ENCODE results near the gene CFAP73. TPM values are rescaled to one million over a fixed set of nuclear protein-coding genes. Genes with fewer than 3 reads are reported as not detected.

Gene CFAP73
- total and polyA plus RNA-seq, 7 donors: 0.17 to 0.35 (median 0.30) TPM; not detected in 4

DNA sequence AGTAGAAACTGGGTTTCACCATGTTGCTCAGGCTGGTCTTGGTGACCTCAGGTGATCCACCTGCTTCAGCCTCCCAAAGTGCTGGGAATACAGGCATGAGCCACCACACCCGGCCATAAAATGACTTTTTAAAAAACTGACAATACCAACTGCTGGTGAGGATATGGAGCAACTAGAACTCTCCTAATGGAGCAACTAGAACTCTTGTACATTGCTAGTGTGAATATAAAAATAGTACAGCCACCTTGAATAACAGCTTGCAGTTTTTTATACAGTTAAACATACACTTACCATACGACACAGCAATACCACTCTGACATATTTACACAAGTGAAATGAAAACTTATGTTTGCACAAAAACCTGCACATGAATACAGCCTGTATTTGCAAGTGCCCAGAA is 2.5 kb upstream of the CFAP73 start:
- no peak overlapping the region for H3K4me3 ChIP-seq
- intact Hi-C loops (cut with DNase I): no loop called here
- WGBS, 3 donors: 85 to 98% (median 92%) methylated on average over 2 of the region's 2 CpGs
- ATAC-seq (no peak), DNase-seq (no peak)
- H3K27ac ChIP-seq: no peak overlapping the region
- peaks cover 0 to 31% (median 6%) of the 10 kb centered on the region in 3 donors for H3K27me3 ChIP-seq (ENCODE audit: insufficient read depth in 3 of 3, low read length in 2 of 3)
- TF ChIP-seq CTCF (IDR thresholded peaks at IDR 0.05): no peak
- H3K4me1 ChIP-seq: no peaks in the 10 kb centered on the region
- no peaks in the 10 kb centered on the region for H3K36me3 ChIP-seq (ENCODE audit: insufficient read depth in 1 of 2, low read depth in 1 of 2)
- no peaks in the 10 kb centered on the region for H3K9me3 ChIP-seq

GRCh38 chr12:113151655-113152054 is 2.1 kb downstream of the CFAP73 start:
- Histone ChIP-seq H3K9me3 (no peaks in the 10 kb centered on the region), H3K4me3 (no peak overlapping the region), H3K27ac (no peak overlapping the region), H3K4me1 (peaks cover 8% of the 10 kb centered on the region), H3K36me3 (ENCODE audit: insufficient read depth in 1 of 2, low read depth in 1 of 2) (no peaks in the 10 kb centered on the region), H3K27me3 (ENCODE audit: insufficient read depth in 3 of 3, low read length in 2 of 3) (peaks cover 0 to 64% (median 9%) of the 10 kb centered on the region in 3 donors)
- 91 to 97% (median 92%) methylated on average over 3 of the region's 3 CpGs for WGBS, 3 donors
- ATAC-seq: no peak
- no peak for TF ChIP-seq CTCF (IDR thresholded peaks at IDR 0.05)
- intact Hi-C loops (cut with DNase I): loop anchor here (5.0 to 10.0 kb wide), 2 partner anchors 97 to 104 kb away; partner anchors contain the start of gene DTX1 (in 1 of the 2)
- DNase-seq: no peak

DNA sequence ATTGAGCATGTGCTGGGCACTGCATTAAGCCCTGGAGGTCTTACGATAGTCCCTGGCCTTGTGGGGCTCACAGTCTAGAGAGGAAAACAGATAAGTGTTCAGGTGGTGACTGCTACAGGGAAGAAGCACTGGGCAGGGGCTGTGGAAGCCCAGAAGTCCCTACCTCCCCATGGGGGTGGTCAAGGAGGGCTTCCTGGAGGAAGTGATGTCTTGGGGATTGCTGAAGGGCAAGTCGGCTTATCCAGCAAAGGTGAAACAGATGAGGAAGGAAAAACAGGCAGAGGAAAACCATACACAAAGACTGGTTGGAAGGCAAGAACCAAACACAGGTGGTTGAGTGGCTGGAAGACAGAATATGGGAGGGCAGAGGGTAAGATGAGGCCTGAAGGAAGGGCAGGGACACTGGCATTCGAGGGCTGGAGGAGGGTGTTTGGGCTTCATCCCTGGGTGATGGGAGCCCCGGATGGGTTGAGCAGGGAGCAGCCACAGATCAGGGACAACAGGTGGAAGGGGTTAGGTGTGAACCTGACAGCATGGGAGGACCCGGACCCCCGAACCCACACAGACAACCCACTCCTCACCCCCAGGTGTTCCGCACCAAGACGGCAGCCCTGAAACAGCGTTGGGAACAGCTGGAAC is 2.8 kb downstream of the CFAP73 start:
- Histone ChIP-seq H3K27ac (no peak overlapping the region), H3K36me3 (ENCODE audit: insufficient read depth in 1 of 2, low read depth in 1 of 2) (peaks cover 0 to under 1% of the 10 kb centered on the region in 2 donors), H3K4me3 (peak overlapping the region; percentile 50), H3K9me3 (no peaks in the 10 kb centered on the region), H3K4me1 (peaks cover 8% of the 10 kb centered on the region), H3K27me3 (ENCODE audit: insufficient read depth in 3 of 3, low read length in 2 of 3) (peaks cover 0 to 63% (median 9%) of the 10 kb centered on the region in 3 donors)
- DNase-seq (no peak), ATAC-seq (no peak)
- 24 to 29% (median 26%) methylated on average over 9 of the region's 9 CpGs for WGBS, 3 donors
- TF ChIP-seq CTCF (IDR thresholded peaks at IDR 0.05): no peak
- intact Hi-C loops (cut with DNase I): loop anchor here (5.0 to 10.0 kb wide), 2 partner anchors 98 to 105 kb away; partner anchors contain the start of gene DTX1 (in 1 of the 2)

DNA sequence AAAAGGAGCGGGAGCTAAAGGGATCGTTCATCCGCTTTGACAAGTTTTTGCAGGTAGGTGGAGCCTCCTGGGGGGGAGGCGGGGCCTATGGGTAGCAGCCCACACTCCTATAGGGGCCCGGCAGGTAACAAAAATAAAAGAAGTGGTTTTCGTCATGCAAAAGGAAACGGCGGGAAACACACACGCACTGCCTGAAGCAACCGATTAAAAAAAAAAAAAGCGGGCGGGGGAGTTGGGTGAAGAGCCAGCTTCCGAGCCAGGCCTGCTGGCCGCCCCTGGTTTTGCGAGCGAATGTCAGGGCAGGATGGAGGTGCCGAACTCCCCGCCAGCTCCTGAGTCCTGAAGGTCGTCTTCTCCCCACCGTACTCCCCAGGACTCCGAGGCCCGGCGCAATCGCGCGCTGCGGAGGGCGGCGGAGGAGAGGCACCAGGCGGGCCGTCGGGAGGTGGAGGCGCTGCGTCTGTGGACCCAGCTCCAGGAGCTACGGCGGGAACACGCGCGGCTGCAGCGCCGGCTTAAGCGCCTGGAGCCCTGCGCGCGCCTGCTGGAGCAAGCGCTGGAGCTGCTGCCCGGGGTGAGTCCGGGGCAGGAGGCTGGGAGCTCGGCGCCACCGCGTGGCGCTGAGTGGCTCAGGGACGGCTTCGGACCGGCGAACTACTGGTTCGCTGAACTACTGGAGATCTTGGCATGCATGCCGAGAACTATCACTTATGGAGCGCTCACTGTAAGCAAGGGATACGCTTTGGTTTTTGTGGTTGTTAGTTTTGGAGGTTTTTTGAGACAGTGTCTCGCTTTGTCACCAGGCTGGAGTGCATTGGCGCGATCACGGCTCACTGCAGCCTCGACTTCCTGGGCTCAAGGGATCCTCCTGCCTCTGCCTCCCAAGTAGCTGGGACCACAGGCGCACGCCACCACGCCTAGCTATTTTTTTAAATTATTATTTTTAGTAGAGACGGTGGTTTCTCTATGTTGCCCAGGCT is 3.6 kb downstream of the CFAP73 start:
- 7 to 8% (median 7%) methylated on average over 69 to 70 of the region's 70 CpGs for WGBS, 3 donors
- Histone ChIP-seq H3K4me3 (peak overlapping the region; percentile 50), H3K27me3 (ENCODE audit: insufficient read depth in 3 of 3, low read length in 2 of 3) (peaks cover 0 to 59% (median 9%) of the 10 kb centered on the region in 3 donors), H3K36me3 (ENCODE audit: insufficient read depth in 1 of 2, low read depth in 1 of 2) (peaks cover 2 to 9% of the 10 kb centered on the region in 2 donors), H3K9me3 (no peaks in the 10 kb centered on the region), H3K4me1 (peaks cover 8% of the 10 kb centered on the region), H3K27ac (no peak overlapping the region)
- DNase-seq: peak; percentile 62 to 75
- peak; percentile 70 to 76 (median 72) for ATAC-seq
- intact Hi-C loops (cut with DNase I): loop anchor here (5.0 to 10.0 kb wide), 2 partner anchors 98 to 106 kb away; partner anchors contain the start of gene DTX1 (in 1 of the 2)
- TF ChIP-seq CTCF (IDR thresholded peaks at IDR 0.05): no peak
